Hepatocyte (in vitro differentiated cells): ENCODE data around the gene PLXDC1. TPM values are rescaled to one million over a fixed set of nuclear protein-coding genes. Genes with fewer than 3 reads are reported as not detected.

Experiments used
- DNase-seq: peaks from one replicate; pipeline ENCODE4 v3.0.0-alpha.2; 2016; ENCODE audit warnings: low spot score
- H2AFZ ChIP-seq: fragments of 200-600 bp; sonication (generic); 2 replicates; pipeline ENCODE4 v1.6.0; 2016; ENCODE audit warnings: antibody characterized with exemption, mild to moderate bottlenecking
- H3K27ac ChIP-seq: fragments of 200-600 bp; sonication (generic); 2 replicates; pipeline ENCODE4 v1.5.1; 2016; ENCODE audit warnings: mild to moderate bottlenecking
- H3K27me3 ChIP-seq: fragments of 200-600 bp; sonication (generic); 2 replicates; pipeline ENCODE4 v1.6.1; 2016
- H3K36me3 ChIP-seq: fragments of 200-600 bp; sonication (generic); replicated peaks from 2 replicates; pipeline ENCODE4 v1.5.1; 2016; ENCODE audit warnings: low read depth; ENCODE audit not compliant: insufficient read depth
- H3K4me1 ChIP-seq: fragments of 200-600 bp; sonication (generic); 2 replicates; pipeline ENCODE4 v1.5.1; 2016; ENCODE audit warnings: mild to moderate bottlenecking, moderate library complexity; ENCODE audit not compliant: insufficient read depth
- H3K4me2 ChIP-seq: fragments of 200-600 bp; sonication (generic); 2 replicates; pipeline ENCODE4 v1.6.0; 2016
- H3K4me3 ChIP-seq: fragments of 200-600 bp; sonication (generic); 2 replicates; pipeline ENCODE4 v1.5.1; 2016; ENCODE audit warnings: mild to moderate bottlenecking
- H3K79me2 ChIP-seq: fragments of 200-600 bp; sonication (generic); 2 replicates; pipeline ENCODE4 v1.6.0; 2017; ENCODE audit warnings: mild to moderate bottlenecking
- H3K9me2 ChIP-seq: fragments of 200-600 bp; sonication (generic); replicated peaks from 2 replicates; pipeline ENCODE4 v1.6.0; 2017; ENCODE audit warnings: mild to moderate bottlenecking; ENCODE audit not compliant: insufficient read depth
- H3K9me3 ChIP-seq: fragments of 200-600 bp; sonication (generic); 2 replicates; pipeline ENCODE4 v1.5.1; 2016; ENCODE audit warnings: low read depth, mild to moderate bottlenecking
- H4K20me1 ChIP-seq: fragments of 200-600 bp; sonication (generic); 2 replicates; pipeline ENCODE4 v1.6.0; 2016; ENCODE audit warnings: mild to moderate bottlenecking; ENCODE audit not compliant: insufficient read depth, poor library complexity, severe bottlenecking
- CTCF ChIP-seq: fragments of 200-600 bp; sonication (generic); IDR thresholded peaks from 2 replicates; pipeline ENCODE4 v1.5.1; 2016; ENCODE audit warnings: antibody characterized with exemption, mild to moderate bottlenecking; ENCODE audit not compliant: poor library complexity
- EZH2 ChIP-seq: fragments of 200-600 bp; sonication (generic); IDR thresholded peaks from 2 replicates; pipeline ENCODE4 v1.6.1; 2016; ENCODE audit warnings: antibody characterized with exemption, mild to moderate bottlenecking, borderline replicate concordance
- EZH2phosphoT487 ChIP-seq: fragments of 200-600 bp; sonication (generic); IDR thresholded peaks from one replicate; pipeline ENCODE4 v1.6.1; 2018; ENCODE audit warnings: antibody characterized with exemption, mild to moderate bottlenecking, low read depth, moderate library complexity; ENCODE audit not compliant: unreplicated experiment, severe bottlenecking
- WGBS: methylation state at CpG from one replicate; pipeline ENCODE4 v1.1.6; 2016; ENCODE audit warnings: low lambda C conversion rate; ENCODE audit errors: missing lambda C conversion rate; 5-methylcytosine and 5-hydroxymethylcytosine counted together
- polyA plus RNA-seq: library from polyadenylated mRNA; unstranded; fragments of >200 nt; fragmentation: Nextera tagmentation; extraction: Ambion mirVana; gene quantifications from 2 replicates; pipeline ENCODE4 v1.2.1, GENCODE V29; 2016
- total RNA-seq: library from RNA; depleted of rRNA; stranded (reverse); fragments of >200 nt; gene quantifications from 2 replicates; pipeline ENCODE4 v1.2.3, GENCODE V29; 2014

The PLXDC1 gene
- total and polyA plus RNA-seq, 2 experiments from 2014 or later, result 3.9 to 4.1 TPM

- no peaks in the 10 kb centered on the region for H3K36me3 ChIP-seq
- DNase-seq, result peak; percentile 54
- peak overlapping the region; percentile 6 for H2AFZ ChIP-seq
- H3K4me3 ChIP-seq, result peak overlapping the region; percentile 65
- no peaks in the 10 kb centered on the region for H3K79me2 ChIP-seq
- no peaks in the 10 kb centered on the region for H4K20me1 ChIP-seq
- H3K4me1 ChIP-seq, result peaks cover 9% of the 10 kb centered on the region
- TF ChIP-seq EZH2phosphoT487 (no peak), EZH2 (no peak), CTCF (no peak)
- H3K9me3 ChIP-seq, result no peaks in the 10 kb centered on the region
- WGBS, result 13% methylated on average over 16 of the region's 25 CpGs
- H3K4me2 ChIP-seq, result peak overlapping the region; percentile 92
- H3K27ac ChIP-seq, result peak overlapping the region; percentile 74
- no peaks in the 10 kb centered on the region for H3K9me2 ChIP-seq
- peaks cover 14% of the 10 kb centered on the region for H3K27me3 ChIP-seq
Observed at GRCh38 chr17:39151943-39152818, 744 bp upstream of the PLXDC1 start.

GRCh38 chr17:39150795-39151149 is 665 bp downstream of the PLXDC1 start:
- no peak overlapping the region for H2AFZ ChIP-seq
- H3K27ac ChIP-seq, result no peak overlapping the region
- WGBS, result 32% methylated on average over 5 of the region's 5 CpGs
- DNase-seq, result no peak
- H3K27me3 ChIP-seq, result peaks cover 14% of the 10 kb centered on the region
- no peaks in the 10 kb centered on the region for H3K36me3 ChIP-seq
- no peaks in the 10 kb centered on the region for H3K9me3 ChIP-seq
- peak overlapping the region; percentile 65 for H3K4me3 ChIP-seq
- peak overlapping the region; percentile 92 for H3K4me2 ChIP-seq
- H3K4me1 ChIP-seq, result peaks cover 9% of the 10 kb centered on the region
- no peaks in the 10 kb centered on the region for H3K9me2 ChIP-seq
- no peaks in the 10 kb centered on the region for H4K20me1 ChIP-seq
- no peaks in the 10 kb centered on the region for H3K79me2 ChIP-seq
- TF ChIP-seq EZH2phosphoT487 (no peak), CTCF (no peak)

- DNase-seq, result no peak
- H3K27ac ChIP-seq, result no peak overlapping the region
- H3K9me2 ChIP-seq, result no peaks in the 10 kb centered on the region
- peaks cover 14% of the 10 kb centered on the region for H3K27me3 ChIP-seq
- H3K4me1 ChIP-seq, result peaks cover 9% of the 10 kb centered on the region
- no peak overlapping the region for H3K4me3 ChIP-seq
- H2AFZ ChIP-seq, result no peak overlapping the region
- H3K9me3 ChIP-seq, result no peaks in the 10 kb centered on the region
- WGBS, result 77% methylated on average over 5 of the region's 5 CpGs
- no peaks in the 10 kb centered on the region for H3K36me3 ChIP-seq
- H3K79me2 ChIP-seq, result no peaks in the 10 kb centered on the region
- TF ChIP-seq EZH2phosphoT487 (no peak), CTCF (no peak), EZH2 (no peak)
- no peaks in the 10 kb centered on the region for H4K20me1 ChIP-seq
- H3K4me2 ChIP-seq, result no peak overlapping the region
Observed at GRCh38 chr17:39150104-39150634, 1.3 kb downstream of the PLXDC1 start.
